Keratinocyte (primary cell): Measurements from ENCODE around the gene OR2D3. TPM values are rescaled to one million over a fixed set of nuclear protein-coding genes. Genes with fewer than 3 reads are reported as not detected.
"Not testable (repeated sequence)": the region's sequence is repeated elsewhere in the genome, so short reads cannot be mapped to it uniquely, and the experiment has no call there.

Experiments used
- DNase-seq: peaks from one replicate; pipeline ENCODE4 v3.0.0-alpha.2; 2011; ENCODE audit warnings: low read depth, missing footprints, low spot score
- FAIRE-seq: peaks from 2 replicates; lab custom pipeline; 2011; peaks lifted over from hg19 to GRCh38; lab: Jason Lieb, UNC
- H2AFZ ChIP-seq: 2 replicates; pipeline ENCODE4 v1.6.0; 2012; ENCODE audit warnings: low read length, control low read depth, inconsistent platforms; ENCODE audit not compliant: control insufficient read depth
- H3K27ac ChIP-seq: 2 replicates; pipeline ENCODE4 v1.5.1; 2011; ENCODE audit warnings: low read length; ENCODE audit not compliant: control insufficient read depth, insufficient read depth
- H3K27me3 ChIP-seq: 3 replicates; pipeline ENCODE4 v1.6.0; 2011; ENCODE audit warnings: low read length; ENCODE audit not compliant: control insufficient read depth, insufficient read depth; ENCODE audit errors: extremely low read depth
- H3K36me3 ChIP-seq, 2 experiments: 2 replicates in 1 of 2; 3 replicates in 1 of 2; pipeline ENCODE4 v1.5.1; 2011; ENCODE audit warnings: low read length in 2 of 2, mild to moderate bottlenecking in 1 of 2; ENCODE audit not compliant: control insufficient read depth in 2 of 2, insufficient read depth in 2 of 2; ENCODE audit errors: extremely low read depth in 1 of 2
- H3K4me1 ChIP-seq: 3 replicates; pipeline ENCODE4 v1.5.1; 2011; ENCODE audit warnings: low read length; ENCODE audit not compliant: control insufficient read depth, insufficient read depth; ENCODE audit errors: extremely low read depth
- H3K4me2 ChIP-seq: 3 replicates; pipeline ENCODE4 v1.6.0; 2011; ENCODE audit warnings: low read depth, low read length; ENCODE audit not compliant: control insufficient read depth, insufficient read depth; ENCODE audit errors: extremely low read depth
- H3K4me3 ChIP-seq, 3 experiments: fragments of 200-600 bp in 1 of 3; sonication (generic) in 1 of 3; 2 replicates in 2 of 3; 3 replicates in 1 of 3; pipeline ENCODE4 v1.5.1; 2011 to 2016; ENCODE audit warnings: low read length in 3 of 3, mild to moderate bottlenecking in 3 of 3, control low read depth in 2 of 3, inconsistent platforms in 1 of 3, low read depth in 1 of 3, mixed read lengths in 1 of 3, mixed run types in 1 of 3, moderate library complexity in 1 of 3; ENCODE audit not compliant: control insufficient read depth in 2 of 3, insufficient read depth in 2 of 3; ENCODE audit errors: extremely low read depth in 1 of 3
- H3K79me2 ChIP-seq: 2 replicates; pipeline ENCODE4 v1.6.0; 2012; ENCODE audit warnings: low read length; ENCODE audit not compliant: control insufficient read depth, insufficient read depth
- H3K9ac ChIP-seq: 3 replicates; pipeline ENCODE4 v1.6.0; 2011; ENCODE audit warnings: low read length; ENCODE audit not compliant: control insufficient read depth, insufficient read depth; ENCODE audit errors: extremely low read depth
- H3K9me1 ChIP-seq: 3 replicates; pipeline ENCODE4 v1.6.0; 2011; ENCODE audit warnings: low read length; ENCODE audit not compliant: control insufficient read depth, insufficient read depth; ENCODE audit errors: extremely low read depth
- H3K9me3 ChIP-seq: 2 replicates; pipeline ENCODE4 v1.5.1; 2012; ENCODE audit warnings: low read depth, low read length; ENCODE audit not compliant: control insufficient read depth
- H4K20me1 ChIP-seq: 3 replicates; pipeline ENCODE4 v1.6.0; 2011; ENCODE audit warnings: low read length; ENCODE audit not compliant: control insufficient read depth, insufficient read depth; ENCODE audit errors: extremely low read depth
- EZH2 ChIP-seq: IDR thresholded peaks from one replicate; pipeline ENCODE4 v1.6.1; 2012; ENCODE audit warnings: inconsistent platforms, mild to moderate bottlenecking, low read length, moderate library complexity
- dilution Hi-C: fragments of 300-500 bp; cut with MboI; formaldehyde crosslinking; loops from one replicate; pipeline ENCODE4 v1.7.0; 2020; ENCODE audit warnings: low sequenced_read_pairs; ENCODE audit not compliant: extremely low pct_ligation_motif_present
- polyA plus RNA-seq, 5 experiments: library from polyadenylated mRNA; depleted of rRNA in 3 of 5; stranded (reverse) in 3 of 5; stranded (forward) in 1 of 5; unstranded in 1 of 5; fragments of >200 nt; gene quantifications; 1 replicate in 1 of 5; 2 replicates in 3 of 5; 3 replicates in 1 of 5; pipeline versions ENCODE4 v1.2.1 to v1.2.3, GENCODE V29; 2011 to 2012; ENCODE audit warnings: missing spikeins in 2 of 5, low read depth in 1 of 5, low replicate concordance in 1 of 5
- TF ChIP-seq, protein P1 (sequence below), 3 experiments: IDR thresholded peaks in 1 of 3; conservative IDR thresholded peaks in 1 of 3; optimal IDR thresholded peaks in 1 of 3; 2 replicates in 2 of 3; 3 replicates in 1 of 3; pipeline versions ENCODE3 to v1.5.1; 2011; ENCODE audit warnings: low read length in 3 of 3, mild to moderate bottlenecking in 3 of 3, moderate library complexity in 2 of 3, control low read depth in 1 of 3, inconsistent platforms in 1 of 3; ENCODE audit not compliant: insufficient read depth in 2 of 3; ENCODE audit errors: extremely low read depth in 1 of 3

Gene OR2D3
- polyA plus RNA-seq, 1 donor (not counting 4 experiments of a cell fraction or from before 2014, with no cell fraction given), result not detected

GRCh38 chr11:6962673-6963072 is 41.9 kb downstream of the OR2D3 start:
- no peak overlapping the region for H3K4me2 ChIP-seq
- H3K9me3 ChIP-seq, result peaks cover 2% of the 10 kb centered on the region
- no peak overlapping the region for H3K9ac ChIP-seq
- dilution Hi-C loops, result no loop called here
- H2AFZ ChIP-seq, result no peak overlapping the region
- H3K36me3 ChIP-seq, result peaks cover 0 to 1% of the 10 kb centered on the region in 2 experiments
- H4K20me1 ChIP-seq, result no peaks in the 10 kb centered on the region
- H3K79me2 ChIP-seq, result no peaks in the 10 kb centered on the region
- no peaks in the 10 kb centered on the region for H3K4me1 ChIP-seq
- H3K27me3 ChIP-seq, result no peaks in the 10 kb centered on the region
- H3K27ac ChIP-seq, result no peak overlapping the region
- H3K4me3 ChIP-seq, result no peak overlapping the region
- FAIRE-seq (no peak), DNase-seq (no peak)
- TF ChIP-seq, protein P1, sequence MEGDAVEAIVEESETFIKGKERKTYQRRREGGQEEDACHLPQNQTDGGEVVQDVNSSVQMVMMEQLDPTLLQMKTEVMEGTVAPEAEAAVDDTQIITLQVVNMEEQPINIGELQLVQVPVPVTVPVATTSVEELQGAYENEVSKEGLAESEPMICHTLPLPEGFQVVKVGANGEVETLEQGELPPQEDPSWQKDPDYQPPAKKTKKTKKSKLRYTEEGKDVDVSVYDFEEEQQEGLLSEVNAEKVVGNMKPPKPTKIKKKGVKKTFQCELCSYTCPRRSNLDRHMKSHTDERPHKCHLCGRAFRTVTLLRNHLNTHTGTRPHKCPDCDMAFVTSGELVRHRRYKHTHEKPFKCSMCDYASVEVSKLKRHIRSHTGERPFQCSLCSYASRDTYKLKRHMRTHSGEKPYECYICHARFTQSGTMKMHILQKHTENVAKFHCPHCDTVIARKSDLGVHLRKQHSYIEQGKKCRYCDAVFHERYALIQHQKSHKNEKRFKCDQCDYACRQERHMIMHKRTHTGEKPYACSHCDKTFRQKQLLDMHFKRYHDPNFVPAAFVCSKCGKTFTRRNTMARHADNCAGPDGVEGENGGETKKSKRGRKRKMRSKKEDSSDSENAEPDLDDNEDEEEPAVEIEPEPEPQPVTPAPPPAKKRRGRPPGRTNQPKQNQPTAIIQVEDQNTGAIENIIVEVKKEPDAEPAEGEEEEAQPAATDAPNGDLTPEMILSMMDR (optimal IDR thresholded peaks at IDR 0.05 in 1 of 3, IDR thresholded peaks at IDR 0.05 in 1 of 3, conservative IDR thresholded peaks at IDR 0.05 in 1 of 3; ENCODE audit: extremely low read depth in 1 of 3, insufficient read depth in 2 of 3, low read length in 3 of 3), result no peak
- no peak for TF ChIP-seq EZH2
- no peaks in the 10 kb centered on the region for H3K9me1 ChIP-seq

DNA sequence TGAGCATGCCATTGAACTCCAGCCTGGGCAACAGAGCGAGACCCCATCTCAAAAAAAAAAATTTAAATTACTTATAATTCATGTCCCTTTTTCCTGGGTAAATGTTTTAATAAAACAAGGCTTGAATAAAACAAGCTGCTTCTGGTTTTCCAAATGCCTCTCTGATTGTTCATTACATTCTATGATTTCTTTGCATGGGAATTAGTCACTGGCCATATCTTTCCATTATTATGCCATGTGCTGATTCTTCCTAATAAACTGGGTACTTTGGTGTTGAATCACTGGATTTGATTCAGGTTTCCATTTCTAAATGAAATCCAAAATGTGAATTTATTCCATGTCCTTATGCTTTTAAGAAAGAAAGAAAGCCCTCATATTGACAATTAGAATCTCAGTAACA is 48.0 kb downstream of the OR2D3 start:
- dilution Hi-C loops, result no loop called here
- no peak overlapping the region for H2AFZ ChIP-seq
- no peaks in the 10 kb centered on the region for H3K79me2 ChIP-seq
- no peaks in the 10 kb centered on the region for H3K36me3 ChIP-seq
- H3K9me3 ChIP-seq, result peaks cover 2% of the 10 kb centered on the region
- DNase-seq (peak; percentile 2), FAIRE-seq (no peak)
- TF ChIP-seq EZH2, result no peak
- TF ChIP-seq, protein P1 (optimal IDR thresholded peaks at IDR 0.05 in 1 of 3, IDR thresholded peaks at IDR 0.05 in 1 of 3, conservative IDR thresholded peaks at IDR 0.05 in 1 of 3; ENCODE audit: extremely low read depth in 1 of 3, insufficient read depth in 2 of 3, low read length in 3 of 3), result no peak
- H3K27me3 ChIP-seq, result no peaks in the 10 kb centered on the region
- no peak overlapping the region for H3K4me2 ChIP-seq
- H3K9ac ChIP-seq, result no peak overlapping the region
- H3K27ac ChIP-seq, result no peak overlapping the region
- no peaks in the 10 kb centered on the region for H3K4me1 ChIP-seq
- no peaks in the 10 kb centered on the region for H3K9me1 ChIP-seq
- H3K4me3 ChIP-seq, result no peak overlapping the region
- H4K20me1 ChIP-seq, result no peaks in the 10 kb centered on the region

GRCh38 chr11:6969854-6970253 is 49.1 kb downstream of the OR2D3 start:
- dilution Hi-C loops, H4K20me1 ChIP-seq, H3K9me3 ChIP-seq, H3K4me3 ChIP-seq, H3K9ac ChIP-seq, H3K79me2 ChIP-seq, H3K4me1 ChIP-seq, H3K27ac ChIP-seq, DNase-seq, H3K9me1 ChIP-seq, FAIRE-seq, H3K4me2 ChIP-seq, H3K27me3 ChIP-seq, H3K36me3 ChIP-seq, H2AFZ ChIP-seq: not testable (repeated sequence)
